Muscle of back (tissue), 13 donors: ENCODE measurements around the gene ZNF648. TPM values are rescaled to one million over a fixed set of nuclear protein-coding genes. Genes with fewer than 3 reads are reported as not detected.
A peak's percentile ranks its signal among the peaks of the same experiment; 100 is the strongest.
"Not testable (repeated sequence)": the region's sequence is repeated elsewhere in the genome, so short reads cannot be mapped to it uniquely, and the experiment has no call there.

Experiments
- DNase-seq, 3 donors: peaks; one replicate each; pipeline versions ENCODE4 v3.0.0 to v3.0.0-alpha.2; 2013
- long read RNA-seq, 9 donors: transcript quantifications; one replicate each; lab custom pipeline, GENCODE V29; 2026
- polyA plus RNA-seq, 10 donors: library from polyadenylated mRNA; unstranded; fragments of 120-200 nt; gene quantifications; one replicate each; pipeline ENCODE4 v1.2.1, GENCODE V29; 2013; ENCODE audit not compliant: insufficient read length in 10 of 10

Gene ZNF648
- polyA plus RNA-seq: under 1 TPM in 8 of 10 donors, not detected in 2; 0.04 to 0.13 (median 0.08) TPM
- long read RNA-seq, donor 1: 0 reads
- long read RNA-seq, donor 2: 0 reads
- long read RNA-seq, donor 3: 0 reads
- long read RNA-seq, donor 4: 0 reads
- long read RNA-seq, donor 5: 0 reads
- long read RNA-seq, donor 6: 0 reads
- long read RNA-seq, donor 7: 0 reads
- long read RNA-seq, donor 8: 0 reads
- long read RNA-seq, donor 9: 0 reads

DNA sequence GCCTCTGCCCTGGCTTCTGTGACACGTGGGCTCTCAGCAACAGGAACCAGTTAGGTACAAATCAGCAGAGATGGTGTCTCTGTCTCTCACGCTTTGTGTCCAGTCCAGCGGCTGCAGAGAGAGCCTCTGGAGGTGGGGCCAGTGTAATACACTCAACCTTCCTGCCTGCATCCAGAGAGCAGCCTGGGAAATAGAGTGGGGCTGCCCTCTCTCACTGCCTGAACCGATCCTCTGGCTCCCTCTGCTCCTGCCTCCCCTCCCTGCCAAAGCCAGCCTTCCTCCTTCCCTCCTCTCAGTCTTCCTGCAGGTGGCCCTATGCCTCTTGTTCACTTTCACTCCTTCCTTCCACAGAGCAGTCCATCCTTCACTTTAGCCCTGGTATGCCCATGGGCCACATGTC, at the start of gene ZNF648:
ZNF648 (minus strand) TSS at position 119 of the 400 bp plus-strand sequence. CDS start 3,702 bp downstream, outside the sequence.
- no peak for DNase-seq

DNA sequence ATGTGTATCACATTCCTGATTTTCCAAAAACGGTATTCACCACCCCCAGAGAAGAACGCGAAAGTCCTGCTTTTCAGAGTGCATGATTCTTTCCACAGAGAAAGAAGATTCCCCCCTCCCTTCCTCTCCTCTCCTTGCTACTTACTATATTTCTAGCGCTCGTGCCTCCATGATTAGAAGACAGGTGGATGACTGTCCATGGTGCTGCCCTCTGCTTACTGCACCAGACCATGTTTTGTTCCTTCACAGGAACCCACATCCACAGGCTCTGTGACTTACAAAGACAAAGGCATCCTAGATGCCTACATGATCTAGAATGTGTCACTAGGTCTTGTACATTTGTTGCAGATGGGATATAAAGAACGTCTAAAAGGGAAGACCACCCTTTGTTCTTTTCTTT, 49.1 kb upstream of the ZNF648 start:
- DNase-seq: no peak

- no peak for DNase-seq
These were observed 48.3 kb upstream of the ZNF648 start for GRCh38 chr1:182109771-182110170.

DNA sequence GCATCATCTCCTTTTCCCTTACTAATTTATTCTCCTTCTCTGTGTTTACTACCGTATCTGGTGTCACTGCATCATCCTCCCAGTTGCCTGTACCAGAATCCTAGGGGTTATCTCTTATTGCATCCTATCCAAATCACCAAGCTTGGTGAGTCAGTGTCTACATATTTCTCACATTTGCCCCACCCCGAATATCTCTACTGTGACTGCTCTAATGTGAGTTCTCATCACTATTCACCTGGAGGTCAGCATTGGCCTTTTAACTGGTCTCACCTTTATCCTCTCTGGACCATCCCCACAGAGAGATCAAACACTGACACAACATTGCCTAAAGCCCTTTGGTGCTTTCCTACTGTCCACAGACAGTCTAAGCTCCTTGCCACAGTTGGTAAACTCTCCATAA, 45.7 kb upstream of the ZNF648 start:
- no peak for DNase-seq

- no peak for DNase-seq
These were observed 40.5 kb upstream of the ZNF648 start for GRCh38 chr1:182102043-182102416.

GRCh38 chr1:182101415-182102042, 40.0 kb upstream of the ZNF648 start:
- no peak for DNase-seq

DNA sequence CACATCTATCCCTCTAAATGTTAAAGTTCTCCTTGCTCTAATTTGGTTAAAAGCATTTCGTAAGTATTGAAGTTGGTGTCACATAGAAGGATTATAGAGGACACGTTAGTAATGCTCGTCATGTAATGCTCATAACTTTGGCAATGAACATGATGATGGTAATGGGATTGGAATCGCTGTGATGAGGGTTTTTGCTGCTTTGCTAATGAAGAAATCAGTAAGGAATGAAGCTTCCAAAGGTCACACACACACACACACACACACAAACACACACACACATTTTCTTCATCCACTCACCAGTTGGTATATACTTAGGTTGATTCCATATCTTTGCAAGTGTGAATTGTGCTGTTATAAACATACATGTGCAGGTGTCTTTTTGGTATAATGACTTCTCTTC, 36.8 kb upstream of the ZNF648 start:
- DNase-seq: no peak

DNA sequence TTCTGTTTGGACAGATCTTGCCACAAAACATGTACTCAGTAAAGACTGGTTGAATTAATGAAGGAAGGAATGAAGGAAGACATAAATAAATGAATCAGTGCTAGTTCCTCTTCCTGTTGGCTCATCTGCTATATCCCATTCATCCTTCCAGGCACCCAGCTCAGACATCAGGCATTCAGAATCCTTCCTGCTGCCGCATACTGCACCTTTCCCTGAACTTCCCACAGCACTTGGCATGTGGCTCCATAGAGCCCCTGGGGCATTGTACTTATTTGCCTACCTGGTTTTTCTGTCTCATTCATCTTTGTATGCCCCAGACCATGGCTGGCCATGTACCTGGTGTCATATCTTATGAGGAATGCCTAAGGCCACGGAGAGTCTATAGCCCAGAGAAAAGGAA, 34.4 kb upstream of the ZNF648 start:
- no peak for DNase-seq

GRCh38 chr1:182094514-182095005, 33.0 kb upstream of the ZNF648 start:
- not testable (repeated sequence) for DNase-seq

GRCh38 chr1:182093781-182094180, 32.3 kb upstream of the ZNF648 start:
- no peak for DNase-seq

DNA sequence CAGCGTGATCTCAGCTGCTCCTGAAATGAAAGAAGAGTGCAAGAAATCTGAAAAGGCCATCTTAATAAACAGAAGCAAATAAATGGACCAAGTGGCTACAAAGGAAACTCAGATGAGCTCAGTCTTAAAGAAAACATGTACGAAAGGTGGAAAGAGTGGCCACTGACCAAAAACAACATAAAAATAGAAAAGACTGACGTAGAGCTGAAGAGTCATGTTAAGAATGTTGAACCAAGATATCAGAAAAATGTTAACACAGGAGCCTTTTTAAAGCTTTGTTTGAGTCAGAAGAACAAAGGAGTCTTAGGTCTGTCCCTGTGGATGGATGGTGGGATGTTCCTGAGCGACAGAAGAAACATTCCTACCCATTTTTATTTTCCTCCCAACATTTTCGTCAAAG, 30.8 kb upstream of the ZNF648 start:
- DNase-seq: no peak

DNA sequence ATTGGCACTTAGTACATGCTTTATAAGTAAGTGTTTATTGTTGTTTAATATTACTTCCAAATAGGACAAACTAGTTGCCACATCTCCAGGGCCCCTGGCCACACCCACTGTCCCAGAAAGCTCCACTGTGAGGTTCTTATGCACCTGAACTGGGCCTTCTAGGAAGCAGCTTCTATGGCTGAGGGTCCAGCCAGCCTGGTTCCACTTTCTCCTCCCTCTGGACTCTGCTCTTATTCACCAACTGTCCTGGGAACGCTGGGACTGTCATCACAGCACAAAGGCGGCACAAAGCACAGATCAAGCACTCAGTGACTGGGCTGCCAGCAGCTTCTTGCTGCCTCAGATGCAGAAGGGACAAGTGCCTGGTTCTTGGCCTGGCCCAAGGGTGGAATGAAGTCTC, 29.6 kb upstream of the ZNF648 start:
- DNase-seq: no peak

GRCh38 chr1:182087719-182088350, 26.3 kb upstream of the ZNF648 start:
- DNase-seq: no peak

DNA sequence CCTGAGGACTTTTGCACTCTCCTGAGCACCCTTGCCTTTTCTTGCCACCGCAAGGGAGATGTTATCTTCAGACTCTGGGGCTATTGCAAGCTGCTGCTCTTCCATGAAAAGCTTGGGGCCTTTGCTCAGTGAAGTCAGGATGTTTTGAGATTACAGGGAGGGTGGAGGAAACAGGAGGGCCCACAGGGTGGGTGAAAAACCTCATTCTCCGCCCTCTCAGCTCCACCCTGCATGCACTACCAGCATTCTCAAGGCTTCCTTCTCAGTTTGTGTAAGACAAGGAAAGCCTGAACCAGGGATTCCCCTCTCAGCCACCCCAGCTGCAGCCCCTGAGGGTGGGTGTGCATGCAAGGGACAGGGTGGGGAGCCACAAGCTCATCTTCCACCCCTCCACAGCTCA, 25.8 kb upstream of the ZNF648 start:
- DNase-seq: no peak

GRCh38 chr1:182086620-182087019, 25.1 kb upstream of the ZNF648 start:
- DNase-seq: no peak

- DNase-seq: no peak
These were observed 24.6 kb upstream of the ZNF648 start for GRCh38 chr1:182086136-182086535.

DNA sequence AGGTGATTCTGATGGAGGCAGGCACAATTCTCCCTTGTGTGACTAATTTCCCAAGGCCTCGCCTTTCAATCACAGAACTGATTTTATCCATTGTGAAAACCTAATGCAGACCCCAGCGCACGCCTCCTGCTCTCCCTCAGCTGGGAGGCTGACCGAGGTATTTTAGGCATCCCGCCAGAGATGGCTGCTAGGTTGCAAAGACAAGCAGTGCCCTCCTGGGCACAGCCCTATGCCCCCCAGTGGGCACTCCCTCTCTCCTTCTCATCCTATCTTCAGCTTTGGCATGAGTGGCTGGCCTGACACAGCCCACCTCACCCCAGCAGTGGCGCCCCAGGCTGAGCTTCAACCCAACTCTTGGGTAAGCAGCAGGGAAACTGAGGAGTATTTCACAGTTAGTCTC, 24.2 kb upstream of the ZNF648 start:
- DNase-seq: no peak

DNA sequence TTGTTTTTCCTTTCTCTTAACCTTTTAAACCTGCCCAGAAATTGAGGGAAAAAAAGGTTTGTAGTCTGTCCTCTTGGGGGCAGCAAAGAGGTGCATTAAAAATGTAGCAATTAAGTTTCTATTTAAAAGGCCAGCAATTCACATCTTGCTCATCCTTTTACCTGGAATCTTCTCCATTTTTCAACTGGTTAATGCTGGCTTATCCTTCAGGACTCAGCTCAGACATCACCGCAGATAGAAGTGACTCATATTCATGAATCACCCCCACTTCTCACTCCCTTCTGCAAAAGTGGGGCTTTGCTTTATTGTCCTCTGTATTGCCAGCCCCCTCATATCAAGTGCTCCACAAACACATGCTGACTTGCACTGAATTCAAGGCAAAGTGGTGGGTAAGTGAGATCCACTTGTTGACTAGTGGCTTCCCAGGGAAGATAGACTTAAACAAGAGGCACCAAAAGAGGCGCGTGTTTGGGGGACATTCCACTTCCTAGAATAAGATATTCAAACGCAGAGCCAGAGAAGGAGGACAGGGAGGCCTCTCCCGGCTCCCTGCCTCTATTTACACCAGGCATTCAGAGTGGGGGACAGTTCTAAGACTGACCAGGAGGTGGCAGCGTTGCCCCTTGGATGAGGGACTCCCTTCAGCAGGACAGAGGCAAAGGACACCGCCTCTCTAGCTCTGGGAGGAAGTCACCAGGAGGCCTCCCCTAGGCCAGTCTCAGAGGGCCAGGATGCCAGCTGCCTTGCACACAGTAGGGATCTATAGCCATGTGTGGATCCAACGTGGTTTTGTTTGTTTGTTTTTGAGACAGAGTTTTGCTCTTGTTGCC, 23.2 kb upstream of the ZNF648 start:
- DNase-seq: peak; percentile 62 to 84 (median 75)

- no peak for DNase-seq
These were observed 22.5 kb upstream of the ZNF648 start for GRCh38 chr1:182083851-182084486.

- DNase-seq: peak; percentile 7 to 44 (median 16)
These were observed 19.6 kb upstream of the ZNF648 start for GRCh38 chr1:182080955-182081582.

GRCh38 chr1:182080040-182080439, 18.5 kb upstream of the ZNF648 start:
- DNase-seq: no peak
